Loucy (cell line): Measurements from ENCODE around the gene ATP6V0A4.

ENCODE experiments used
- H2AFZ ChIP-seq: fragments of 200-600 bp; sonication (generic); 2 replicates; pipeline ENCODE4 v1.6.0; 2016; ENCODE audit warnings: antibody characterized with exemption, mild to moderate bottlenecking, low read length, moderate library complexity
- H3F3A ChIP-seq: fragments of 200-600 bp; 2 replicates; pipeline ENCODE4 v1.6.0; 2016; ENCODE audit warnings: antibody characterized with exemption, low read depth, mild to moderate bottlenecking
- H3K27me3 ChIP-seq: fragments of 200-600 bp; sonication (generic); 2 replicates; pipeline ENCODE4 v1.6.1; 2014; ENCODE audit warnings: low read length, mild to moderate bottlenecking; ENCODE audit not compliant: insufficient read depth, poor library complexity, severe bottlenecking
- H3K36me3 ChIP-seq: fragments of 200-600 bp; sonication (generic); 2 replicates; pipeline ENCODE4 v1.6.1; 2016; ENCODE audit warnings: low read length; ENCODE audit not compliant: insufficient read depth
- H3K4me1 ChIP-seq: fragments of 200-600 bp; sonication (generic); 2 replicates; pipeline ENCODE4 v1.5.1; 2014; ENCODE audit warnings: low read length, mild to moderate bottlenecking; ENCODE audit not compliant: insufficient read depth, poor library complexity, severe bottlenecking
- H3K4me2 ChIP-seq: fragments of 200-600 bp; sonication (generic); 2 replicates; pipeline ENCODE4 v1.6.0; 2014; ENCODE audit warnings: antibody characterized with exemption, low read length, low read depth, mild to moderate bottlenecking; ENCODE audit not compliant: poor library complexity, severe bottlenecking
- H3K4me3 ChIP-seq: fragments of 200-600 bp; sonication (generic); 2 replicates; pipeline ENCODE4 v1.5.1; 2014; ENCODE audit warnings: low read length, mild to moderate bottlenecking, mixed read lengths; ENCODE audit not compliant: poor library complexity, severe bottlenecking
- H3K79me2 ChIP-seq: fragments of 200-600 bp; sonication (generic); 2 replicates; pipeline ENCODE4 v1.6.1; 2014; ENCODE audit warnings: low read length; ENCODE audit not compliant: insufficient read depth
- H3K9ac ChIP-seq: fragments of 200-600 bp; sonication (generic); 2 replicates; pipeline ENCODE4 v1.6.0; 2014; ENCODE audit warnings: mild to moderate bottlenecking, low read depth, low read length, moderate library complexity; ENCODE audit not compliant: poor library complexity, severe bottlenecking
- H3K9me2 ChIP-seq: fragments of 200-600 bp; sonication (generic); replicated peaks from 2 replicates; pipeline ENCODE4 v1.6.1; 2016; ENCODE audit warnings: low read depth, low read length, mixed read lengths
- H3K9me3 ChIP-seq: fragments of 200-600 bp; sonication (generic); 2 replicates; pipeline ENCODE4 v1.6.1; 2014; ENCODE audit warnings: mild to moderate bottlenecking, antibody characterized with exemption, low read length, low read depth; ENCODE audit not compliant: insufficient read depth
- H4K20me1 ChIP-seq: fragments of 200-600 bp; sonication (generic); 2 replicates; pipeline ENCODE4 v1.6.0; 2014; ENCODE audit warnings: antibody characterized with exemption, low read length, mild to moderate bottlenecking; ENCODE audit not compliant: insufficient read depth, poor library complexity, severe bottlenecking
- EZH2phosphoT487 ChIP-seq: fragments of 200-600 bp; IDR thresholded peaks from 2 replicates; pipeline ENCODE4 v1.6.1; 2018; ENCODE audit warnings: antibody characterized with exemption, mild to moderate bottlenecking, moderate library complexity, borderline replicate concordance
- TF ChIP-seq, protein P1 (sequence below): fragments of 200-600 bp; sonication (generic); conservative IDR thresholded peaks from 2 replicates; pipeline ENCODE4 v1.5.1; 2014; ENCODE audit warnings: mild to moderate bottlenecking, antibody characterized with exemption, low read length

ATP6V0A4 gene

DNA sequence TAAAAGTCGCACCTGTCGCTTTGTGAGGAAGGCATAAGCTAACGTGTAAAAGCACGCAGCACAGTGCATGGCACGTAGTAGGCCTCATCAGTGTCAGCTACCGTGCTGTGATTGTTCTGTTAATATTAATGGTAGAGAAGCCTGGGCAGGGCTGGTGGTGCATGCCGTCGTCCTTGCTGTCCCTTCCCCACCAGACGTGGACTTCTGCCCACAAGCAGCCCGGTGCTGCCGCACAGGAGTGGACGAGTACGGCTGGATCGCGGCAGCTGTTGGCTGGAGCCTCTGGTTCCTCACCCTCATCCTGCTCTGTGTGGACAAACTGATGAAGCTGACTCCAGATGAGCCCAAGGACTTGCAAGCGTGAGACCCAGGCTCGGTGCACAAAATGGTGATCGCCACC is 4.7 kb upstream of the ATP6V0A4 start:
- Histone ChIP-seq H3K9ac (no peak overlapping the region), H2AFZ (no peak overlapping the region), H4K20me1 (no peaks in the 10 kb centered on the region), H3K36me3 (no peaks in the 10 kb centered on the region), H3K9me3 (no peaks in the 10 kb centered on the region), H3K27me3 (no peaks in the 10 kb centered on the region), H3K4me2 (no peak overlapping the region), H3F3A (no peaks in the 10 kb centered on the region), H3K79me2 (no peaks in the 10 kb centered on the region), H3K4me1 (no peaks in the 10 kb centered on the region), H3K4me3 (no peak overlapping the region), H3K9me2 (no peaks in the 10 kb centered on the region)
- no peak for TF ChIP-seq EZH2phosphoT487
- TF ChIP-seq, protein P1, sequence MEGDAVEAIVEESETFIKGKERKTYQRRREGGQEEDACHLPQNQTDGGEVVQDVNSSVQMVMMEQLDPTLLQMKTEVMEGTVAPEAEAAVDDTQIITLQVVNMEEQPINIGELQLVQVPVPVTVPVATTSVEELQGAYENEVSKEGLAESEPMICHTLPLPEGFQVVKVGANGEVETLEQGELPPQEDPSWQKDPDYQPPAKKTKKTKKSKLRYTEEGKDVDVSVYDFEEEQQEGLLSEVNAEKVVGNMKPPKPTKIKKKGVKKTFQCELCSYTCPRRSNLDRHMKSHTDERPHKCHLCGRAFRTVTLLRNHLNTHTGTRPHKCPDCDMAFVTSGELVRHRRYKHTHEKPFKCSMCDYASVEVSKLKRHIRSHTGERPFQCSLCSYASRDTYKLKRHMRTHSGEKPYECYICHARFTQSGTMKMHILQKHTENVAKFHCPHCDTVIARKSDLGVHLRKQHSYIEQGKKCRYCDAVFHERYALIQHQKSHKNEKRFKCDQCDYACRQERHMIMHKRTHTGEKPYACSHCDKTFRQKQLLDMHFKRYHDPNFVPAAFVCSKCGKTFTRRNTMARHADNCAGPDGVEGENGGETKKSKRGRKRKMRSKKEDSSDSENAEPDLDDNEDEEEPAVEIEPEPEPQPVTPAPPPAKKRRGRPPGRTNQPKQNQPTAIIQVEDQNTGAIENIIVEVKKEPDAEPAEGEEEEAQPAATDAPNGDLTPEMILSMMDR = no peak

DNA sequence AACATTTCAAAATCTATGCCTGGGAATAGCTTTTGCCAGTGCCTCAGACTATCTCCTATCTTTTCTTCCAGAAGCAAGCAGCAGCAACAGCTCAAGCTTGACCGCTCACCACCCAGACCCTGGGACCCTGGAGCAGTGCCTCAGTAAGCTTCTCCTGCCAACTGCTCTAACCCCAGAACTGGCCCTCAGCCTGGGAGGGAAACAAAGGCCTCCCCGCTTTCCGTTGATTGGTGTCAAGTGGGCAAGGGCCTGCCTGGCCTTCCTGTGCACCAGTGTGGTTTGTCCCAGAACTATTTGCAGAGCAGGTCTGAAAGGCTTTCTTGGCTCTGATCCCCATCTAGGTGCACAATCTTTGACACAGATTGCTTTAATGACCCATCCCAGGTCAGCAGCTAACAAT is 3.3 kb upstream of the ATP6V0A4 start:
- Histone ChIP-seq H3K9me3 (no peaks in the 10 kb centered on the region), H3K4me1 (no peaks in the 10 kb centered on the region), H3K9ac (no peak overlapping the region), H3K4me2 (no peak overlapping the region), H3K9me2 (no peaks in the 10 kb centered on the region), H4K20me1 (no peaks in the 10 kb centered on the region), H3K27me3 (no peaks in the 10 kb centered on the region), H2AFZ (no peak overlapping the region), H3K79me2 (no peaks in the 10 kb centered on the region), H3K36me3 (no peaks in the 10 kb centered on the region), H3K4me3 (no peak overlapping the region), H3F3A (no peaks in the 10 kb centered on the region)
- no peak for TF ChIP-seq EZH2phosphoT487
- TF ChIP-seq, protein P1 = no peak

DNA sequence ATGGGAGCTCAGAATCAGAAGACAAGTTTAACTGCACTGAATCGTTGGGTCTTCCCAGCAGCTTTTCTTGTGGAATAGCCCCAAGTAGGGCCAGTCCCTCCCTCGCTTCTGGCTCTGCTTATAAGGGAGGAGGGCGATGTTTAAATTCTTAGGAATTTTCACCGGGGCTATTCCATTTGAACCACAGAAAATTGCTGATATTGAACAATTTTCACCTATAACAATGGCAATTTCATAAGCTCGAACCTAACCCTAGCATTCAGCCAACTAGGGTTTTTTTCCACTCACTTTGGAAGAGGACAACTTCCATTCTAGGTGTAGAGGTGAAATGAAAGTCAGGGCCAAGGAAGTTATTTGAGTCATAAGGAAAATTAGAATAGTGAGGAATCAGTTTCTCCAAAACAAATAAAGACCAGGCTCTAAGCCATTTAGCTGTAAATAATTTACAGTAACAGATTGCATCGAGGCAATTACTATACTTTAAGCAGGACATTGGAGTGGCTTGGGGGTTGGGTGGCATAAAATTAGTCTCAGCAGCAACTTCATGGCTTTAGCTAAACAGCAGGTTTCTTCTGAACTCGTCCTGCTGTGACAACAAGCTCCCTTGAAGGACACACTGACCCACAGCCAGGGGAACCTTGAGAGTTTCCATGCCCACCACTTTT is 1.5 kb upstream of the ATP6V0A4 start:
- TF ChIP-seq, protein P1 = no peak
- TF ChIP-seq EZH2phosphoT487 = no peak
- Histone ChIP-seq H3K9ac (no peak overlapping the region), H3K9me3 (no peaks in the 10 kb centered on the region), H3F3A (no peaks in the 10 kb centered on the region), H4K20me1 (no peaks in the 10 kb centered on the region), H3K4me2 (no peak overlapping the region), H3K4me3 (no peak overlapping the region), H3K27me3 (no peaks in the 10 kb centered on the region), H2AFZ (no peak overlapping the region), H3K9me2 (no peaks in the 10 kb centered on the region), H3K4me1 (no peaks in the 10 kb centered on the region), H3K36me3 (no peaks in the 10 kb centered on the region), H3K79me2 (no peaks in the 10 kb centered on the region)
